H4 (cell line): ENCODE measurements around the gene TRANK1. TPM values are rescaled to one million over a fixed set of nuclear protein-coding genes. Genes with fewer than 3 reads are reported as not detected.

Source experiments
- DNase-seq: peaks from one replicate; pipeline ENCODE4 v3.0.0-alpha.2; 2015; ENCODE audit warnings: low spot score
- total RNA-seq: library from RNA; depleted of rRNA; stranded (reverse); fragments of >200 nt; shearing (Covaris generic); gene quantifications from 2 replicates; pipeline ENCODE4 v1.2.3, GENCODE V29; 2014; rRNA removed

TRANK1 gene
- total RNA-seq, 1 experiment from 2014 or later = 11.4 TPM

DNA sequence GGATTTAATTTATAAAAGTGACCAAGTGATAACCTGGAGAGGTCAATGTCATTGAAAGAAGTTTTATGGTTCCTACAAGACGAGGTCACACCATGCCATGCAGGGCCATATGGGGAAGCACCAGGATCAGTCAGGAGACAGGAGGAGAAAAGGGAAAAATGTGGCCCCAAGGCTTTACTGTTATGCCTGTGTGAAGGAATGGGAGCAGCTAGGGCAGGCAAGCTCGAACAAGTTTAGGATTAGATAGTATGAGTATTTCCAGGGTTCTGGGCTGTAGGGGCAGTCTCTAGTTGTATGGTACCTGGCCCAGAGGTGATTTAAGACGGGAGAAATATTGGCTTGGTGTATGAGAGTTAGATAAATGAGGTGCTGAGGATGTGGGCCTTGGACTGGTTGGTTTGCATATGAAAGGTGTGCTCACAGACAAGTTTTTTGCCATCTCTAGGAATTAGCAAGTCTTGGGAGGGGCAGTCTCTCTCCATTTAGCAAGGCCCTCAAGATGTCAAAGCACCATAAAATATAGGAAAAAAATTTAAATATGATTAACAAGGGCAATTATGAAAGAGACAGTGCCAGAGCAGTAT is 144.2 kb downstream of the TRANK1 start:
- no peak for DNase-seq

- DNase-seq = no peak
These were observed 148.0 kb downstream of the TRANK1 start for GRCh38 chr3:36796881-36797280.

DNA sequence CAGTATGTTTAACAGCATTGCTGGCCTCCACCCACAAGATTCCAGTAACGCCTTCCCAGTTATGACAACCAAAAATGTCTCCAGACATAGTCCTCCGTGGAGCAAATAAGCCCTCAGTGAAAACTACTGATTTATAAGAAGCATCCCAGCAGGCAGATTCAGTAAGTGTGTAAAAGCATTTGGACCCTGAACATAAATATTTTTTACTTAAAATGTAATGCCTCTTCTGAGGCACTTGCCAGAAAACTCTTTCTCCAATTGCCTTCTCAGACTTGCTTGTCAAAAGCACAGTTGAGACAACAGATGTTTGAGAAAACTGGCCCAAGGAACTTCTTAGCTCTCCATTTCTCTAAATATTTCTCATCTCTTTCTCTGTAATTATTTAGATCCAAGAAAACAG is 148.7 kb downstream of the TRANK1 start:
- DNase-seq = no peak

DNA sequence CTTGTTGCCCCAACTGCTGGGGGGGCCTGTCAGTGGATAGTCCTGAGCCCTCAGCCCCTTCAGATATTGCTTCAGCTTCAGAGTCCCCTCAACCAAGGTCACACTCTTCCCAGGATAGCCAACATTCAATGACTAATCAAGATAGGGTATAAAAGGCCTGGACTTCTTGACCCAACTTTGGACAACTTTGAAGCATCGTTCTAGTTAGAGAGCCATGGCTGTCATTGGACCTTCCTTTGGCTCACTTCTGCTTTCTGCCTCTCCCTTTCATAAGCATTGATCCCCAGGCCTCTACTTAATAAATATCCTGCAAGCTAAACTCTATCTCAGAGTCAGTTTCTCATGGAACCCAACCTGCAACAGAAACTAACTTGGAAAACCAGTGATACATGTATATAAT is 149.2 kb downstream of the TRANK1 start:
- DNase-seq = no peak

- DNase-seq = no peak
These were observed 152.5 kb downstream of the TRANK1 start for GRCh38 chr3:36792342-36792741.

DNA sequence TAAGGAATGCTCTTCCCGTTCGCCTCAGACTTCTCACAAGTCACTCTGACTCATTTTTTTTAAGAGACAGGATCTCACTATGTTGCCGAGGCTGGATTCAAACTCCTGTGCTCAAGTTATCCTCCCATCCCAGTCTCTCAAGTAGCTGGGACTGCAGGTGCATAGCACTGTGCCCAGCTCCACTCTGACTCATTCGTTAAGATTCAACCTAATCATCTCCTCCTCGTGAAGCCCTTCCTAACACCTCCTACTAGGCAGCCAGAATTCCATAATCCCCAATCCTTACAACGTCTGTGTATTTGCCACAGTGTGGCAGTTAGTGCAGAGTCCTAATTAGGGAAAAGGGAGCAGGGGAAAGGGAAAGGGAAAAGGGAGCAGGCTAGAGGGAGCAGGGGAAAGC is 154.1 kb downstream of the TRANK1 start:
- no peak for DNase-seq

DNA sequence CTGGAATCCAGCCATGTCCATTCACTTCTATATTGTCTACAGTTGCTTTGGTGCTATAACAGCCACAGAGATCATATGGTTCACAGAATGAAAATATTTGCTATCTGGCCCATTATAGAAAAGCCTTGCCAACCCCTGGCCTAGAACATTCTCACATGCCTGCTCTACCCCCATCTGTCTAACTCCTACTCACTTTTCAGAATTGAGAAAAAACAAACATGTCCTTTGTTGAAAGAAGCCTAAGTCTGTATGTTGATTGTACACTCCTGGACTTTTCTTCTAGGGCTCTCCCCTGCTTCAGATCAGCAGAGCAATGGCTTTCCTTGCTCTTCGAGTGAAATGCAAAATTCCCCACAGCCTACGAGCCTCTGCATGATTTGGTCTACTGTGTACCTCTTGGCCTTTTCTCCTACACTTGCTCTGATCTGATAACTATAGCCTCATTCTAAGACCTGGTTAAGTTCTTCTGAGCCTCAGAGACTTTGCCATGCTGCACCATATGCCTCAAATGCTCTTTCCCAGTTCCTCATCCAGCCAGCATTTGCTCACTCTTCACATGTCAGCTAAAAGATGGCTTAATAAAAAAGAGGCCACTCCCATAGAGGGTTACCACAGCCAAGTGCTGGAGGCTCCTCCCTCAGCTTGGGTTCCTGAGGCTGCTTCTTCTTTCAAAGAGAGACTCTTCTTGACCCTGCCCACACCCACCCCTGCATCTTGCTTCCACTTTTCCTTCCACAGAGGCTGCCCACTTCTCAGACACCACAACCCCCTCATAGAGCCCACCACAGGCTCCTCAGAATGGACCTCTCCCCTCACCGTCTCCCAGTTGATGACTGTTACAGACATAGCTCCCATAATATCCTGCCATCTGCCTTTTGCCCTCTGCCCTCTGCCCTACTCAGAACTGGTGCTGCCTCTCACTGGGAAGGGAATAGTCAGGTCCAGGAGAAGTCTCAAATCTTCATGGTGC is 157.6 kb downstream of the TRANK1 start:
- DNase-seq = no peak

- DNase-seq = no peak
These were observed 160.7 kb downstream of the TRANK1 start for GRCh38 chr3:36784138-36784635.

GRCh38 chr3:36777424-36778218 is 167.2 kb downstream of the TRANK1 start:
- no peak for DNase-seq

Other genes starting within 250 kb of the TRANK1 start
- gene DCLK3, start 180.5 kb downstream of the TRANK1 start, total RNA-seq = not detected in 2 replicates
- gene EPM2AIP1, start 48.1 kb upstream of the TRANK1 start, total RNA-seq = 4.3 and 4.5 TPM in 2 replicates
- gene MLH1, start 48.5 kb upstream of the TRANK1 start, total RNA-seq = 42.2 and 43.1 TPM in 2 replicates
- gene LRRFIP2, start 229.5 kb upstream of the TRANK1 start, total RNA-seq = 12.5 and 19.7 TPM in 2 replicates